IMR-90 (cell line): Measurements from ENCODE around the gene NXPH2. TPM values are rescaled to one million over a fixed set of nuclear protein-coding genes. Genes with fewer than 3 reads are reported as not detected.

ENCODE experiments used
- ATAC-seq: fragments of 200-7000 bp; cut with Tn5 transposase; 2 replicates; pipeline ENCODE4 v1.9.1; 2020; ENCODE audit warnings: low read depth, mild to moderate bottlenecking, moderate library complexity
- BruUV-seq: library from RNA; stranded (reverse); fragments of 400-500 nt; replicated peaks from 2 replicates; lab custom pipeline; 2021; lab: Mats Ljungman, UMichigan
- CTCF ChIA-PET: fragments of 300-600 bp; formaldehyde crosslinking; extraction: SDS; loops from one replicate; lab custom pipeline; 2021; ENCODE audit warnings: antibody characterized with exemption; lab: Yijun Ruan, JAX
- POLR2A ChIA-PET: fragments of 300-600 bp; sonication (Branson Sonifier 250); formaldehyde crosslinking; loops from one replicate; lab custom pipeline; 2022; ENCODE audit warnings: antibody characterized with exemption; ENCODE audit not compliant: unreplicated experiment; lab: Charles Lee
- DNase-seq: peaks from one replicate; pipeline ENCODE4 v3.0.0; 2013
- H2AFZ ChIP-seq: replicated peaks from 2 replicates; pipeline ENCODE3; 2013; ENCODE audit warnings: low read length, mild to moderate bottlenecking; ENCODE audit not compliant: poor library complexity
- H2AK5ac ChIP-seq: 2 replicates; pipeline ENCODE4 v1.6.1; 2013; ENCODE audit warnings: low read depth, low read length, inconsistent platforms
- H2AK9ac ChIP-seq: replicated peaks from 2 replicates; pipeline ENCODE3; 2013; ENCODE audit warnings: mild to moderate bottlenecking, low read depth, low read length, moderate library complexity; ENCODE audit not compliant: poor library complexity
- H2BK120ac ChIP-seq: 2 replicates; pipeline ENCODE4 v1.6.1; 2013; ENCODE audit warnings: low read depth, low read length, inconsistent platforms
- H2BK15ac ChIP-seq: 3 replicates; pipeline ENCODE4 v1.6.1; 2013; ENCODE audit warnings: low read depth, low read length, inconsistent platforms
- H2BK20ac ChIP-seq: 2 replicates; pipeline ENCODE4 v1.6.1; 2013; ENCODE audit warnings: low read depth, mild to moderate bottlenecking, inconsistent platforms, low read length, moderate library complexity
- H2BK5ac ChIP-seq: 2 replicates; pipeline ENCODE4 v1.6.1; 2013; ENCODE audit warnings: mild to moderate bottlenecking, low read depth, low read length, inconsistent platforms; ENCODE audit not compliant: poor library complexity, severe bottlenecking
- H3K14ac ChIP-seq: replicated peaks from 2 replicates; pipeline ENCODE4 v1.6.1; 2013; ENCODE audit warnings: low read depth, low read length, inconsistent platforms
- H3K18ac ChIP-seq: 2 replicates; pipeline ENCODE4 v1.6.1; 2013; ENCODE audit warnings: low read depth, low read length, control low read depth
- H3K23ac ChIP-seq: 2 replicates; pipeline ENCODE4 v1.6.1; 2013; ENCODE audit warnings: low read depth, low read length, inconsistent platforms
- H3K27ac ChIP-seq: 2 replicates; pipeline ENCODE4 v1.5.1; 2013; ENCODE audit warnings: mild to moderate bottlenecking, control low read depth, low read length; ENCODE audit not compliant: insufficient read depth
- H3K27me3 ChIP-seq: 2 replicates; pipeline ENCODE4 v1.6.1; 2013; ENCODE audit warnings: low read length; ENCODE audit not compliant: control insufficient read depth, insufficient read depth
- H3K36me3 ChIP-seq: 2 replicates; pipeline ENCODE4 v1.6.1; 2013; ENCODE audit warnings: low read length, mixed read lengths; ENCODE audit not compliant: control insufficient read depth, insufficient read depth
- H3K4ac ChIP-seq: 2 replicates; pipeline ENCODE4 v1.6.1; 2013; ENCODE audit warnings: low read depth, low read length, inconsistent platforms
- H3K4me1 ChIP-seq: 2 replicates; pipeline ENCODE4 v1.6.1; 2013; ENCODE audit warnings: low read length, mixed read lengths; ENCODE audit not compliant: control insufficient read depth, insufficient read depth
- H3K4me2 ChIP-seq: 2 replicates; pipeline ENCODE4 v1.6.1; 2013; ENCODE audit warnings: low read depth, mild to moderate bottlenecking, control low read depth, low read length, moderate library complexity
- H3K4me3 ChIP-seq: 2 replicates; pipeline ENCODE4 v1.5.1; 2013; ENCODE audit warnings: low read depth, mild to moderate bottlenecking, control low read depth, low read length, moderate library complexity; ENCODE audit not compliant: insufficient read depth
- H3K56ac ChIP-seq: 2 replicates; pipeline ENCODE4 v1.6.1; 2013; ENCODE audit warnings: low read length, inconsistent platforms; ENCODE audit not compliant: insufficient read depth; ENCODE audit errors: extremely low read depth
- H3K79me1 ChIP-seq, 2 experiments: 2 replicates each; pipeline ENCODE4 v1.6.1; 2013; ENCODE audit warnings: low read length in 2 of 2, inconsistent platforms in 1 of 2, low read depth in 1 of 2
- H3K9ac ChIP-seq: 2 replicates; pipeline ENCODE4 v1.6.1; 2013; ENCODE audit warnings: low read depth, low read length, control low read depth
- H3K9me1 ChIP-seq: 2 replicates; pipeline ENCODE4 v1.6.1; 2013; ENCODE audit warnings: low read length, inconsistent platforms; ENCODE audit not compliant: insufficient read depth
- H3K9me3 ChIP-seq: 2 replicates; pipeline ENCODE4 v1.6.1; 2013; ENCODE audit warnings: low read length; ENCODE audit not compliant: control insufficient read depth, insufficient read depth
- H4K20me1 ChIP-seq: 2 replicates; pipeline ENCODE4 v1.6.1; 2013; ENCODE audit warnings: low read length, inconsistent platforms; ENCODE audit not compliant: insufficient read depth
- H4K5ac ChIP-seq: 2 replicates; pipeline ENCODE4 v1.6.1; 2013; ENCODE audit warnings: mild to moderate bottlenecking, low read depth, low read length, control low read depth
- H4K8ac ChIP-seq, 2 experiments: 2 replicates each; pipeline ENCODE4 v1.6.1; 2013; ENCODE audit warnings: low read depth in 2 of 2, low read length in 2 of 2, control low read depth in 1 of 2, inconsistent platforms in 1 of 2
- H4K91ac ChIP-seq: 2 replicates; pipeline ENCODE4 v1.6.1; 2013; ENCODE audit warnings: low read depth, low read length, inconsistent platforms; ENCODE audit not compliant: insufficient read depth
- SMC3 ChIP-seq: fragments of 150-350 bp; IDR thresholded peaks from 2 replicates; pipeline ENCODE4 v1.6.1; 2016; ENCODE audit warnings: low read depth, mild to moderate bottlenecking, antibody characterized with exemption, low read length, moderate library complexity
- WGBS, 2 experiments: methylation state at CpG; one replicate each; pipeline versions ENCODE4 v1.1.5 to v1.1.7; 2013; ENCODE audit warnings: missing lambda C conversion rate in 2 of 2; ENCODE audit not compliant: insufficient read length in 1 of 2; ENCODE audit errors: extremely low coverage in 2 of 2; 5-methylcytosine and 5-hydroxymethylcytosine counted together
- dilution Hi-C: fragments of 300-500 bp; cut with HindIII; formaldehyde crosslinking; loops from one replicate; pipeline ENCODE4 v1.14.3; 2018; ENCODE audit warnings: low sequenced_read_pairs; ENCODE audit not compliant: unreplicated experiment
- in situ Hi-C: fragments of 300-500 bp; cut with MboI; formaldehyde crosslinking; loops from 3 replicates; pipeline ENCODE4 v1.14.3; 2019; ENCODE audit warnings: low sequenced_read_pairs, inconsistent platforms, mixed read lengths
- intact Hi-C: fragments of 100-400 bp; cut with micrococcal nuclease; formaldehyde crosslinking; loops from 2 replicates; pipeline ENCODE4 v1.10.0; 2022
- polyA plus RNA-seq, 3 experiments: library from polyadenylated mRNA; depleted of rRNA; stranded (reverse); fragments of >200 nt; gene quantifications; 2 replicates each; pipeline ENCODE4 v1.2.3, GENCODE V29; 2012; ENCODE audit warnings: low replicate concordance in 1 of 3
- total RNA-seq: library from RNA; depleted of rRNA; stranded (reverse); fragments of >200 nt; gene quantifications from 2 replicates; pipeline ENCODE4 v1.2.3, GENCODE V29; 2012

The NXPH2 gene
- total and polyA plus RNA-seq, 2 of the 4 experiments (the other 2 are of a cell fraction): not detected

DNA sequence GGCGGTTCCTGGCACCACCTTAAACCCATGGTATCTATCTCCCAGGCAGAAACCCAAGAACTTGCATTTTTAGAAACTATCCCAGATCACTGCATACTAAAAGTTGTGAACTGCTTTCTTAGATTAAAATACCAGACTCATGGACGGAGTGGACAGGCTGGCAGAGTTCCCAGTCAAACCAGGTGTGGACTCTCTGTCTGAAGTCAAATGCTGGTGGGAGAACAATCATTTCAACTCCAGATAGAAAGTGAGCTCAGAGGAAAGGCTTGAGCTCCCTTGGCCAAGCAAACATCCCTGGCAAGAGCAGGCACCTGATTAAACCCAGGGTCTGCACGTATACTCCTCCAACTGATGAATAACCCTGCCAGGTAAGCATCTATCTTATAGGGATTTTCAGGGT lies 19.5 kb downstream of the NXPH2 start:
- BruUV-seq: no TSS peak
- Histone ChIP-seq H2AFZ (no peak overlapping the region), H3K27me3 (no peaks in the 10 kb centered on the region), H3K56ac (no peak overlapping the region), H3K4me1 (no peaks in the 10 kb centered on the region), H3K79me1 (no peaks in the 10 kb centered on the region), H3K9ac (no peak overlapping the region), H3K23ac (no peak overlapping the region), H2BK120ac (no peak overlapping the region), H4K91ac (no peak overlapping the region), H4K5ac (no peak overlapping the region), H3K36me3 (no peaks in the 10 kb centered on the region), H3K18ac (no peak overlapping the region), H2AK5ac (no peak overlapping the region), H3K4ac (no peak overlapping the region), H3K27ac (no peak overlapping the region), H4K8ac (no peak overlapping the region), H3K4me2 (no peak overlapping the region), H3K9me1 (no peaks in the 10 kb centered on the region), H3K4me3 (no peak overlapping the region), H2AK9ac (no peak overlapping the region), H3K9me3 (no peaks in the 10 kb centered on the region), H2BK20ac (no peak overlapping the region), H4K20me1 (no peaks in the 10 kb centered on the region), H2BK15ac (no peak overlapping the region), H2BK5ac (no peak overlapping the region), H3K14ac (no peak overlapping the region)
- dilution Hi-C loops: no loop called here
- WGBS, 2 experiments: no CpG with 5 or more reads among the region's 3 CpGs
- in situ Hi-C loops: no loop called here
- no peak for TF ChIP-seq SMC3
- ATAC-seq (no peak), DNase-seq (no peak)
- POLR2A ChIA-PET: no interaction called here
- CTCF ChIA-PET: no interaction called here
- intact Hi-C loops: no loop called here
